NOMO-1 treated with dmso at 0.1 percent for 144 hours (cell line): ENCODE results near the gene SRGN.

Source experiments
- DNase-seq: peaks from one replicate; lab custom pipeline; 2025; ENCODE audit not compliant: unreplicated experiment; lab: John Stamatoyannopoulos, UW

Gene SRGN

DNA sequence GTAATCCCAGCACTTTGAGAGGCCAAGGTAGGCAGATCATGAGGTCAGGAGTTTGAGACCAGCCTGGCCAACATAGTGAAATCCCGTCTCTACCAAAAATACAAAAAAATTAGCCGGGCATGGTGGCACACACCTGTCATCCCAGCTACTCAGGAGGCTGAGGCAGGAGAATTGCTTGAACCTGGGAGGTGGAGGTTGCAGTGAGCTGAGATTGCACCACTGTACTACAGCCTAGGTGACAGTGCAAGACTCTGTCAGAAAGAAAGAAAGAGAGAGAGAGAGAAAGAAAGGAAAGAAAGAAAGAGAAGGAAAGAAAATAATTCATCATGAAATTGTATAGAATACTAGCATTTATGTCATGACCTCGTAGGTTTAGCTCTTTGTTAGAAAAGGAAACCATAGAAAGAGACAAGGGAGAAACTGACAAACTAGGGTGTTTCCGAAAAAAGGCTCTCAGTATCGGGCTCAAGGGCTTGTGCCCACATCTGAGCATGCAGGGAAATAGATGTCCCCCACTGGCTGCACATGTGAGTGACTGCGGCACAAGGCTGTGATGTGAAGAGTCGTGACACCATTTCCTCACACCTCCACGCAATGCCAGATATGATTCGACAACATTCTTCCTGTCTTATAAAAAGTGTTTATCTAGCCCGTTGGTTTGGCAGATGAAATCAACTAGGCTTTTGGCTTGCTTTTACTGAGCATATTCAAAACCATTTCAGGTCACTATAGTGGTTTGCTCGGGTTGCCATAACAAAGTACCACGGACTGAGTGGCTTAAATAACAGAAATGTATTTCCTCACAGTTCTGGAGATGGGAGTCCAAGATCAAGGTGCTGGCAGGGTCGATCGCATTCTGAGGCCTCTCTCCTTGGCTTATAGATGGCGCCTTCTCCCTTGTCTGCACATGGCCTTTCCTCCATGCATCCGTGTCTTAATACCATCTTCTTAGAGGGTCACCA is 2.0 kb downstream of the SRGN start:
- peak; percentile 35 for DNase-seq

DNA sequence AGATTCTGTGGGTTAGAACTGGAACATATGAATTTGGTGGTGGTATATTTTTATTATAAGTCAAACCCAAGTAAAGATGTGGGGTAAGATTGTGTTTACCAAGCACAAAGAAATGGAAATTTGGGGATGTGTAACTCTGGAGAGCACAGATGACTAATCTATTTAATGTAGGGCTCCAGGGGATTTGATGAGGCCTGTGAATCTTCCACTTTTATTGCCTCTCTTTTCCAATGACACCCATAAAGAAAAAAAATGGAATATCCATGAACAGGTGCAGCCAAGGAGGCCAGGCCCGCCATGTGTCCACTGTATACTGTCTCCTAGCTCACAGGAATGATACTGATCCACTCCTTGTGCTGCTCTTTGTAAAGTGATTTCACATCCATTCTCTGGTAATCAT is 2.8 kb downstream of the SRGN start:
- no peak for DNase-seq

DNA sequence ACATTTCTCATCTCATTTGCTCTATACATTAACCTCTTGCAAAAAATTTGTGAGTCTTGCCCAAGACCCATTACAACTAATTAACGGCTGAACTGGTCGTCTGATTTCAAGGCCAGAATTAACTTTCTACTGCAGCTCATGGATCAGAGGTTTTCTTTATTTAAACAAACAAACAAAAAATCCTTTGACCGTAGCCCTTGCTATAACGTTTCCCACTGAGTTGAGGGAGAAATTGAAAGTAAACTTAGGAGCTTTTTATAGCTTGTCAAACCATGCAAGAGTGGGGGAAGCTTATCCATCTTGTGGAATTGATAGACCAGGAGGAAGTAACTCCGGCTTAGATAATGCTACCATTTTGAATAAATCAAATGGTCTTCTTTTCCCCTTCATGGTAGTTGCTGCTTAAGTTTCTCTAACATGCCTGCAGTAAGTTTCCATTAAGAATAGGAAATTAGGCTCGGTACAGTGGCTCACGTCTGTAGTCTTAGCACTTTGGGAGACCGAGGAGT is 3.3 kb downstream of the SRGN start:
- peak; percentile 33 for DNase-seq

DNA sequence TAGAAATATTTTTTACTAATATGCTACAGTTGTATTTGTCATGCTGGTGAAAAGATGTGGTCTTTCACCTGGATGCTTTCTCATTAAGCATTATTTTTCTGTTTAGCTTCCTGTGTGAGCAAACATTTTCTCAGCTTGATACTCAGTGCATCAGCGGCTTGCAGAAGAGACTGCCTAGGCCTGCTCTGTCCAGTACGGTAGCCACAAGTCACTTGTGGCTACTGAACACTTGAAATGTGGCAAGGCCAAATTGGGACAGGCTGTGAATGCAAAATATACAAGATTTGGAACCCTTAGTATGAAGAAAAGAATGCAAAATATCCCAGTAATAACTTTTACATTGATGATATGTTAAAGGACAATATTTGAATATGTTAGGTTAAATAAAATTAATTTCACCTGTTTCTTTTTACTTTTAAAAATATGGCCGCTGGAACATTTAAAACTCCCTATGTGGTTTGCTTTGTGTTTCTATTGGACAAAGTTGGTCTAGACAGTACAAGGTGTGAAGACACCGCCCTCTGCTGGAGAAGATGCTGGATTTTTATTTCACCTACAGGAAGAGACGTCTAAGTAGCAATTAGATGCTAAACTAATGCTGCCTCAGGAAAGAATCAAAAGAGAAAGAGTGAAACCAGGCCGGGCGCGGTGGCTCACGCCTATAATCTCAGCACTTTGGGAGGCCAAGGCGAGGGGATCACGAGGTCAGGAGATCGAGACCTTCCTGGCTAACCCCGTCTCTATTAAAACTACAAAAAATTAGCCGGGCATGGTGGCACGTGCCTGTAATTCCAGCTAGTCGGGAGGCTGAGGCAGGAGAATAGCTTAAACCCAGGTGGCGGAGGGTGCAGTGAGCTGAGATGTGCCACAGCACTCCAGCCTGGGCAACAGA is 5.3 kb downstream of the SRGN start:
- peak; percentile 35 for DNase-seq

DNA sequence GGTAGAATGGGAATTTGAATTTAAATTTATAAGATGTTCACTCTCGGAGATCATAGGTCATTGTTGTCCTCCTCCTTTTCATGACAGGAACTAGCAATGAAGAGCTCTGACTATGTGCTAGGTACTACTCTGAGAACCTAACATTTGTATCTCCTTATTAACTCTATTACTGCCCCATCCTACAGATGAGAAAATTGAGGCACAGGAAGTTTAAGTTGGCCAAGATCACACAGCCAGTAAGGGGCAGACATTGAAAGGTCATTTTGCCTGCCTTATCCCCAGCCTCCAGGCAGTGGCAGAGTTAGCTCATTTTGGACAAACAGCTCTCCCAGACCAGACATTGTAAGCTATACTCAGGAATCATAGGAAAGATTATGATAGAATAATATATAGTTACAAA is 6.0 kb downstream of the SRGN start:
- DNase-seq = peak; percentile 31

DNA sequence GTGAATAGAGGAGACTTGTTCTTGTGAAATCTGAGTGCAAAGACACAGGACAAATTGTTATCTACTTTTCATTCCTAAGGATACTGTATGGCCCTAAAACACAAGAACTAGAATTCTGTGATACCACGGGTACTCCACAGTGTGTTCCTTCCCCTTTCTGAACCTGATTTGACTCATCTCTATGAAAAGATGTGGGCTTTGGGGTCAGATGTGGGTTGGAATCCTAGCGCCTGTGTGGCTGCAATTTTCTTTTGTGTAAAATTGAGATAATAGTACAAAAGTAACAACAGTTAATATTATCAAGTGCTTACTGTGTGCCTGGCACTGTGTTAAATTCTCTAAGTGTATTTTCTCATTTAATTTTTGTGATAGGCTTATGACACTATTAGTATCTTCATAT is 8.1 kb downstream of the SRGN start:
- no peak for DNase-seq

DNA sequence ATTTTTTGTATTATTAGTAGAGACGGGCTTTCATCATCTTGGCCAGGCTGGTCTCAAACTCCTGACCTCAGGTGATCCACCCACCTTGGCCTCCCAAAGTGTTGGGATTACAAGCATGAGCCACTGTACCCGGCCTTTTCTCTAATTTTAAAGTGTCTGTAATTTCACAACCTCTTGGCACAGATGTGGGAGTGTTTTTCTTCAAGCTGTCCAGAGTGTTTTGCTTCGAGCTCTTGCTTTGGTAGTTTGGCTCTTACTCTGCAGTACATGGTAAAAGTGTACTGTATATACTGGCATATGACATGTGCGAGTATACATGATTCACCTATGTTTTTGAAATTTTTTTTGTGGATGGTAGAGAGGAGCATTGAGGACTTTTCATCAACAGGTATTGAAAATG is 9.8 kb downstream of the SRGN start:
- no peak for DNase-seq

DNA sequence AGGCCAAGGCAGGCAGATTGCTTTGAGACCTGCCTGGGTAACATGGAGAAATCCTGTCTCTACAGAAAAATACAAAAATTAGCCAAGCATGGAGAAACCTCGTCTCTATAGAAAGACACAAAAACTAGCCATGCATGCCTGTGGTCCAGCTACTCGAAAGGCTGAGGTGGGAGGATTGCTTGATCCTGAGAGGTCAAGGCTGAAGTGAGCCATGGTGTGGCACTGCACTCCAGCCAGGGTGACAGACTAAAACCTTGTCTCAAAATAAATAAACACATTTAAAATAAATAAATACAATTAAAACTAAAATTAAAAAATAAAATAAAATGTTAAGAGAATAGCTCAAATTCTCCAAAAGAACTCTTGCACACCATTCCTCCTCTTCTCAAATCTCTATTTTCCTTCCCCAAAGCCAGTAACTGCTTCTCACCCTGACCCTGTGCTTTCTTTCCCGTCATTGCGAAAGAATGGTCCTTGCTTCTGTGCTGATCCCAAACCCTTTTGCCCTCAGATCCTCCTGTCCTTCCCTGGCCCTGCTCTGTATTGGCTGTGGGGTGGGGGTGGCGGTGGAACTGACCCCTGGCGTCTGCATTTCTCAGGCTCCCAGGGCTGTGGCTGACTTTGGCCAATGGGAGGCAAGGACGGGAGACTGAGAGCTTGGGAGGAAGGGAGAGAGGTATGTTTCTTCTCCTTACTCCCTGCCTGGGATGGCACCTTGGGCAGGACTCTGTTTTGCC is 12.4 kb downstream of the SRGN start:
- no peak for DNase-seq

DNA sequence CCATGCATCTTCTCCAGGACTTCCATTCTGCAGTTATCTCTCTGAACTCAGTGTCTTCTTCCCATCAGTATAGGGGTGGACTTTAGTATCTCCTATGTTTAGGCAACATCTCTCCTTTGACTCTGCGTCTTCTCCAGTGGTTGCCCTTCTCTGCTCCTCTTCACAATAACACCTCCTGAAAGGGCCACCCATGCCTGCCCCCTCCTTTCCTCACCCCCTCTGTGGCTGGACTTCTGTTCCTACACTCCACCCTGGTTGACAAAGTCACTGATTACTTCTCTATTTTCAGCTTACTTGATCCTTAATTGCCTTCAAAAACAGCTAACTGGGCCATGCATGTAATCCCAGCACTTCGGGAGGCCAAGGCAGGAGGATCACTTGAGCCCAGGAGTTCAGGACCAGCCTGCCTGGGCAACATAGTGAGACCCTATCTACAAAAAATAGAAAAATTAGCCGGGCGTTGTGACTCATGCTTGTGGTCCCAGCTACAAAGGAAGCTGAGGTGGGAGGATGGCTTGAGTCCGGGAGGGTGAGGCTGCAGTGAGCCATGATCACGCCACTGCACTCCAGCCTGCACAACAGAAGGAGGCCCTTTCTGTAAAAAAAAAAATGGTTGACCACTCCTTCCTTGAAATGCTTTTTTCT is 13.7 kb downstream of the SRGN start:
- no peak for DNase-seq

DNA sequence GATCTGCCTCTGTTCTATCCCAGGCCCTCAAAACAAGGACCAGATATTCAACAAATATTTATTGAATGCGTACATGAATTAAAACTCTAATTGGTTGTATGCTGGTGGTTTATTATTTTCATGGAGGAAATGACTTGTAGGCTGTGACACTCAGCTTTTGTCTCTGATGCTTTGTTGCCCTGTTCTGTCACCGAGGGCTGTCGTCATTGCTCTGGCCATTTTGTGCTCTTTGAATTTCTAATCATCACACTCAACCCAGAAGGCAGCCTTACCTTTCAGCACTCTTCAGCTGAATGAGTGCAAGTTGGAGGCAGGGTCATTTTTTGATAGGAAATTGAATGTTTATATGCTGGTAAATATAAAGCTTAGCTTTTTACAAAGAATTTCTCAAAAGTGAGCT is 14.5 kb downstream of the SRGN start:
- no peak for DNase-seq

DNA sequence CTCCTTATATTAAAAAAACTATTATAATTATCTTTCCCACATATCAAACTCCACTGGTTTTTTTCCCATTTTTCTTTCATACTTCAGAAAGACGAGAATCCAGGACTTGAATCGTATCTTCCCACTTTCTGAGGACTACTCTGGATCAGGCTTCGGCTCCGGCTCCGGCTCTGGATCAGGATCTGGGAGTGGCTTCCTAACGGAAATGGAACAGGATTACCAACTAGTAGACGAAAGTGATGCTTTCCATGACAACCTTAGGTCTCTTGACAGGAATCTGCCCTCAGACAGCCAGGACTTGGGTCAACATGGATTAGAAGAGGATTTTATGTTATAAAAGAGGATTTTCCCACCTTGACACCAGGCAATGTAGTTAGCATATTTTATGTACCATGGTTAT is 15.9 kb downstream of the SRGN start:
- no peak for DNase-seq

DNA sequence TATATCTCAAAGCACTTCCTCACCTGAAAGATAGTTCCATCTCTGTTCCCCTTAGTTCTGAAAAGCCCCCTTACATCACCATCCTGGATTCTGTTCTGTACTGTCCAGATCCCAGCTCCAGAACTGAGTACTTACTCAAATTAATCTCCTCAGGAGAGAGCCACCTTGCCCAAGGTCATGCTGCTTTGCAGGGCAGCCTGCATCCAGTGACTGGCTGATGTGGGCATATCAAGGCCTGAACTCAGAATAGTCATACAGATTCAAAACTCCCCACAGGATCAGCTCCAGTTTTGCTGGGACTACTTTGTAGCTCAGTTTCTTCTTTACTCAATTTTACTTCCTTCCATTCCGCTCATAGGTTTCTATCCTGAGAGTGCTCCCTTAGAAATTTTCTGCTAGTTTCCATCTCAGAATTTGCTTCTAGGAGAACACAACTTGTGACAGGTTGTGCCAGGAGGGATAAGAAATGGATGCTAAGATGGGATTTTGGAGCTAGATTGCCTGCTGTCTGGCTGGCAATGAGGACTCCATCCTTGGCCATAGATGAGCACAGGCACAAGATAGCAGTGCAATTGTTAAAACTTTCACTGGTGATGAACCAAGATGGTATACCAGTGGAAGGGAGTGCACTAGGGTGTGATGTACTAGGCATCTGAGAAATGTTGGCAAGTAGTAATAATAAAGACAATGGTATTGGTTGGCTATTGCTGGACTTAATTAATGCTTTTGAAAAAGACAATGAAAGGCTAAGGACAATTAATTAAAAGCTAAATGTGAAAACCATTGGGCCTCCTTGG is 17.3 kb downstream of the SRGN start:
- no peak for DNase-seq

DNA sequence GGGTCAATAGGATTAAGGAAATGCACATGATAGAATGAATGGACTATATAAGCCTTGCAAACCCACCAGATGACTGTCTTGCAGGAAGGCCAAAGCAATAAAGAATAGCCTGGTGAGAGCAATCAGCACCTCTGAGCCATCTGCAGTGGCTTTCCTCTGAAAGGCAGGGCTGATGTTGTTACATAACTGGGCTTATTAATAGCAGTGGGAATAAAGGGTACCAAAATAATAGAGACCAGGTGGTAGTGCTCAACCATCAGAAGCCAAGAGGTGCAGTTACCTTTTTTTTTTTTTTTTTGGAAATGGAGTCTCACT is 19.2 kb downstream of the SRGN start:
- DNase-seq = no peak

DNA sequence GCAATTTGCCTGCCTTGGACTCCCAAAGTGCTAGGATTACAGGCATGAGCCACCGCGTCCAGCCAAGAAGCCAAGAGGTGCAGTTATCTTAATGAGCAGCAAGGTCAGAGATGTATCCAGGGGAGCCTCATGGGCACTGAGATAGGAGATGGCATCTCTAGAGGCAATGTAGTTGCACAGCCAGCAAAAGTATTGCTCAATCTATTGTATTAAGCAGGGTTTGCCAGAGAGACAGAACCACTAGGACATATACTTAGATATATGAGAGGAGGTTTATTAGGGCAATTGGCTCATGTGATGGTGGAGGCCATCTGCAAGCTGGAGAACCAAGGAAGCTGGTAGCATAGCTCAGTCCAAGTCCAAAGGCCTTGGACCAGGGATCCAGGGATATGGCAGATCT is 19.8 kb downstream of the SRGN start:
- DNase-seq = no peak

DNA sequence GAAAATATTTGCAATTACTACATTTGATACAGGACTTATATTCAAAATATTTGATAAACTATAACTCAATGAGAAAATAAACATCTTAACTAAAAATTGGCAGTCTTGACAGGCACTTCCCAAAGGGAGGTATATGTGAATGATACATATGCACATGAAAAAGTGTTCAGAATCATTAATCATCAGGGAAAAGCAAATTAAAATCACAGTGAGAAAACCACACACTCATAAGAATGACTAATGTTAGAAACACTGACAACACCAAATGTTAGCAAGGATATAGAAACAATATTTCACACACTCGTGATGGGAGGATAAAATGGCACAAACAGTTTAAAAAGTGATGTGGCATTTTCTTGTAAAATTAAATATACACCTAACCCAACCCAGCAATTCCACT is 32.0 kb downstream of the SRGN start:
- no peak for DNase-seq

DNA sequence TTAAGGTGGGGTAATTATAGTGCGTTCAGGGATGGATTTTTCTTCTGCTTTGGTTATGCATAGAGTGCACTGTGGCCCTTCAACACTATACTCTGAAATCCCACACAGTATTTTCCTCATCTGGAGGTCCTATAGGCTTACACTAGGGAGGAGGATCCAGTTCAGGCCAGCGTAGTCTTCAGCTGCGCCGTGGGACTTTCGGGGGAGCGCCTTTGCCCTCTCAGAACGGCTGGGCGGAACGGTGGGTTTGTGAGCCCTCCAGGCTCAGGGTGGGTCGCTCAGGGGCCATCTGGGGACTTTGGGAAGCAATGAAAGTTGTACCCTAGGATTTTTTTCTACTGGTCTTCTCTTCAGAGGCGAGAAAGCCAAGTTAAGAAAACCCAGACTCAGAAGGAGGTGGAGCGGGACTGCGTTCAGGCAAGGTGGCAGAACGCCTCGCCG is 35.4 kb downstream of the SRGN start:
- DNase-seq = no peak

DNA sequence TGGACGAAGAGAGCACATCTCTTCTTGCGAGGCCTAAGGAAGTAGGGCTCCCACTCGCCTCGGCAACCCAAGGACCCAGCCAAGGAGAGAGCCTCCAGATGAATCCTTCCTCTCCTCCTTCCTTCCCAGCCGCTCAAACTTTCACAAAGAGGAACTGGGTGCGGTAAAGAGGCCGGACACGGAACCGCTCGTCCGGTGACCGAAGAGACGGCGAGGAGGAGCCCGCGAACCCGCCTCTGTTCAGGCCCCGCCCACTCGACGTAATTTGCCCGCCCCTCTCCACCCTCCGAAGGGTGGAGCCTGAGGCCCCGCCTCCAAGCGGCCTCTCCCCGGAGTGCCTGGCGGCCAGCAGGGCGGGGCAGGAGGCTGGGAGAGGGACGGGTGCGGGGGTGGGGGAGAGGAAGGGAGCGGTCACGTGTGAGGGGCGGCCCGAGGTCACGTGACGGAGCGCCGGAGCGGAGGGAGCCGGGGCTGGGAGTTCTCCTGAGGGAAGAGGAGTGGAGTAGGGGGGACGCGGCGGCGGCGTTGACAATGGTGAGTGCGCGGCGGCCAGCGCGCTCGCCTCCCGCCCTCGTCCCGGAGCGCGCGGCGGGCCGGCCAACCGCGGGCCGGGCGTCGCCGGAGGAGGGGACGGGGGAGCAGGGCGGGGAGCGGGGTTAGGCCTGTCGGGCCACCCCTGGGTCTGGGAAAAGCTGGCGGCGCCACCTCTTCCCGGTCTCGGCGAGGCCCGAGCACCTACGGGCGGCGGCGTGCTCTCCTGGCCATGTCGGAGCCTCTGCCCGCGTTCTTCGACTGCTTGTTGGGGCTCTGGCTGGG is 36.1 kb downstream of the SRGN start, which contains the start of gene VPS26A:
VPS26A (plus strand) TSS at position 432 of the 816 bp plus-strand sequence; CDS start at position 532, 100 bp downstream.
- peak; percentile 99 for DNase-seq

DNA sequence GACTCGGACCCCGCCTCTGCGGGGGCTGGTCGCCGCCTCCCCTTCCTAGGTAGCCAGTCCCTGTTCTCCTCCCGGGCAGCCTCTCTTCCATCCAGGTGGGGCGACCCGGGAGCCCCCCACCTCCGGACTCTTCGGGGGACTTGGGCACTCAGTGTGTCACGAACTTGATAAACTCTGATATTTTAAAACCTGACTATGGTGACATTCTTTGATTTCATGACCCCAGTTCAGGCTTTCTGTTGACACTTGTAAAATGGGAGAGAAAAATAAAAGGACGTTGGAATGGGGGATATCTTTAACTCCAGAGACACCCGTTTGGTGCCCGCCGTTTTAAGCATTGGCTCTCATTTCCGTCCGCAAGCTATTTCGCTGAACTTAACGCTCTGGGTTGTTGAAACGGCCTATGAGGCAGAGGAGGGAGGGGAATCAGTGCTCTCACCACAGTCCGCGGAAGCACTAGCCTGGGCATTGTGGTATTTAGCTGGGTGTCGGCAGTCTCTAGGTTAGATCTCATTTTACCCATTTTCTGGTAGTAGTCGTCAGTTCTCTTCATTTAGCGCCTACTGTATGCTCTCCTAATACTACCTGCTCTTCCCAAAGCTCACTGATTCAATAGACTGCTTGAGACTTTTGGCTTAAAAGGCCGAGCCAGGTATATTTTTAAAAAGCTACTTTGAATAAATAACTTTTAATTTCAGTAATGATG is 36.8 kb downstream of the SRGN start:
- peak; percentile 55 for DNase-seq
